ENCODE results near the gene ARHGAP21. TPM values are rescaled to one million over a fixed set of nuclear protein-coding genes. Genes with fewer than 3 reads are reported as not detected.

Gene ARHGAP21
- polyA plus RNA-seq, 1 donor (not counting 4 experiments of a cell fraction or from before 2014, with no cell fraction given) = 78.5 TPM

DNA sequence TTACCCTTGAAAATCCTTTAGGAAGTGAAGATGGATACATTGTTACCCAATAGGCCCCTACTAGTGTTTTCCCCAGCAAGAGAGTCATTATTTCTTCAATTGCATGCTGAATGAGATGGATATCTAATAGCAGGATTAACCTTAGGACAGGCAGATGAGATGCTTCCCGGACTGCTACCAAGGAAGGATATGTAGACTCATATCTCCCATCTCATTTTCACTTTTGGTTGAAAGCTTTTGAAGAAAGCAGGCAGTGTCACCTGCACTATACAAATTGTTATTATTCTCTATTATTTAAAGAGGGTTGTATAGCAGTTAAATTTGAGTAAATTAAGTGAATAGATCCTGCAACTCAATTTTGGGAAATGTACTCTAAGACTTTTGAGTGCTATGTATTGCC, 17.0 kb upstream of the ARHGAP21 start:
- DNase-seq (ENCODE audit: low read depth, low spot score) (no peak), FAIRE-seq (no peak)
- H3K27ac ChIP-seq (ENCODE audit: control insufficient read depth, insufficient read depth, low read length) = no peak overlapping the region
- no peaks in the 10 kb centered on the region for H3K4me1 ChIP-seq (ENCODE audit: control insufficient read depth, extremely low read depth, insufficient read depth, low read length)
- H4K20me1 ChIP-seq (ENCODE audit: control insufficient read depth, extremely low read depth, insufficient read depth, low read length) = no peaks in the 10 kb centered on the region
- no peak overlapping the region for H3K9ac ChIP-seq (ENCODE audit: control insufficient read depth, extremely low read depth, insufficient read depth, low read length)
- H3K4me3 ChIP-seq (ENCODE audit: control insufficient read depth in 2 of 3, extremely low read depth in 1 of 3, insufficient read depth in 2 of 3, low read depth in 1 of 3, low read length in 3 of 3) = no peak overlapping the region
- H3K4me2 ChIP-seq (ENCODE audit: control insufficient read depth, extremely low read depth, insufficient read depth, low read depth, low read length) = no peak overlapping the region
- no peaks in the 10 kb centered on the region for H3K79me2 ChIP-seq (ENCODE audit: control insufficient read depth, insufficient read depth, low read length)
- H3K9me3 ChIP-seq (ENCODE audit: control insufficient read depth, low read depth, low read length) = no peaks in the 10 kb centered on the region
- no peaks in the 10 kb centered on the region for H3K9me1 ChIP-seq (ENCODE audit: control insufficient read depth, extremely low read depth, insufficient read depth, low read length)
- no peak overlapping the region for H2AFZ ChIP-seq (ENCODE audit: control insufficient read depth, low read length)
- no peaks in the 10 kb centered on the region for H3K27me3 ChIP-seq (ENCODE audit: control insufficient read depth, extremely low read depth, insufficient read depth, low read length)
- dilution Hi-C loops (cut with MboI; ENCODE audit: extremely low pct_ligation_motif_present, low sequenced_read_pairs) = no loop called here
- TF ChIP-seq, protein P1, sequence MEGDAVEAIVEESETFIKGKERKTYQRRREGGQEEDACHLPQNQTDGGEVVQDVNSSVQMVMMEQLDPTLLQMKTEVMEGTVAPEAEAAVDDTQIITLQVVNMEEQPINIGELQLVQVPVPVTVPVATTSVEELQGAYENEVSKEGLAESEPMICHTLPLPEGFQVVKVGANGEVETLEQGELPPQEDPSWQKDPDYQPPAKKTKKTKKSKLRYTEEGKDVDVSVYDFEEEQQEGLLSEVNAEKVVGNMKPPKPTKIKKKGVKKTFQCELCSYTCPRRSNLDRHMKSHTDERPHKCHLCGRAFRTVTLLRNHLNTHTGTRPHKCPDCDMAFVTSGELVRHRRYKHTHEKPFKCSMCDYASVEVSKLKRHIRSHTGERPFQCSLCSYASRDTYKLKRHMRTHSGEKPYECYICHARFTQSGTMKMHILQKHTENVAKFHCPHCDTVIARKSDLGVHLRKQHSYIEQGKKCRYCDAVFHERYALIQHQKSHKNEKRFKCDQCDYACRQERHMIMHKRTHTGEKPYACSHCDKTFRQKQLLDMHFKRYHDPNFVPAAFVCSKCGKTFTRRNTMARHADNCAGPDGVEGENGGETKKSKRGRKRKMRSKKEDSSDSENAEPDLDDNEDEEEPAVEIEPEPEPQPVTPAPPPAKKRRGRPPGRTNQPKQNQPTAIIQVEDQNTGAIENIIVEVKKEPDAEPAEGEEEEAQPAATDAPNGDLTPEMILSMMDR (optimal IDR thresholded peaks at IDR 0.05 in 1 of 3, IDR thresholded peaks at IDR 0.05 in 1 of 3, conservative IDR thresholded peaks at IDR 0.05 in 1 of 3; ENCODE audit: extremely low read depth in 1 of 3, insufficient read depth in 2 of 3, low read length in 3 of 3) = no peak
- TF ChIP-seq EZH2 (IDR thresholded peaks at IDR 0.05; ENCODE audit: low read length) = no peak
- no peaks in the 10 kb centered on the region for H3K36me3 ChIP-seq (ENCODE audit: control insufficient read depth in 2 of 2, extremely low read depth in 1 of 2, insufficient read depth in 2 of 2, low read length in 2 of 2)

DNA sequence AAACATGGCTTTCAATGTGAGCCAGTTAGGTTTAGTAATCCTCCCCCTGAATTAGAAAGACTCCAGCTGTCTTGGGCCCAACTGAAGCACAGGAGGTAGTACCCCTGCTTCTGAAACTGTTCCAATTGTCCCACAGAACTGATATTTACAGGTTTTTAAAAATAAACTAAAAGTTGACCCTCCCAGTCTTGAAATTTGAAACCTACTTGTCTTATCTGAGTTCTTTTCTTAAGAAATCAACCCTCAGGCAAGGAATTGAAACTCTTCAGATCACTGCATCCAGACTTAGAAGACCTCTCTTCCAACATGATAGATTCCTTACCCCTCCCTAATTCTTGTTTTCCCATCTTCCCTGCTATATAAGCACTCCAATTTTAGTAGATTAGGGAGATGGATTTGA, 13.3 kb upstream of the ARHGAP21 start:
- dilution Hi-C loops (cut with MboI; ENCODE audit: extremely low pct_ligation_motif_present, low sequenced_read_pairs) = no loop called here
- Histone ChIP-seq H2AFZ (ENCODE audit: control insufficient read depth, low read length) (no peak overlapping the region), H3K9me1 (ENCODE audit: control insufficient read depth, extremely low read depth, insufficient read depth, low read length) (no peaks in the 10 kb centered on the region), H3K4me2 (ENCODE audit: control insufficient read depth, extremely low read depth, insufficient read depth, low read depth, low read length) (no peak overlapping the region), H3K4me3 (ENCODE audit: control insufficient read depth in 2 of 3, extremely low read depth in 1 of 3, insufficient read depth in 2 of 3, low read depth in 1 of 3, low read length in 3 of 3) (no peak overlapping the region), H3K27ac (ENCODE audit: control insufficient read depth, insufficient read depth, low read length) (no peak overlapping the region), H4K20me1 (ENCODE audit: control insufficient read depth, extremely low read depth, insufficient read depth, low read length) (no peaks in the 10 kb centered on the region), H3K36me3 (ENCODE audit: control insufficient read depth in 2 of 2, extremely low read depth in 1 of 2, insufficient read depth in 2 of 2, low read length in 2 of 2) (no peaks in the 10 kb centered on the region), H3K27me3 (ENCODE audit: control insufficient read depth, extremely low read depth, insufficient read depth, low read length) (no peaks in the 10 kb centered on the region), H3K79me2 (ENCODE audit: control insufficient read depth, insufficient read depth, low read length) (no peaks in the 10 kb centered on the region), H3K9me3 (ENCODE audit: control insufficient read depth, low read depth, low read length) (no peaks in the 10 kb centered on the region), H3K4me1 (ENCODE audit: control insufficient read depth, extremely low read depth, insufficient read depth, low read length) (peaks cover 6% of the 10 kb centered on the region), H3K9ac (ENCODE audit: control insufficient read depth, extremely low read depth, insufficient read depth, low read length) (no peak overlapping the region)
- no peak for TF ChIP-seq EZH2 (IDR thresholded peaks at IDR 0.05; ENCODE audit: low read length)
- TF ChIP-seq, protein P1 (optimal IDR thresholded peaks at IDR 0.05 in 1 of 3, IDR thresholded peaks at IDR 0.05 in 1 of 3, conservative IDR thresholded peaks at IDR 0.05 in 1 of 3; ENCODE audit: extremely low read depth in 1 of 3, insufficient read depth in 2 of 3, low read length in 3 of 3) = no peak
- FAIRE-seq (no peak), DNase-seq (ENCODE audit: low read depth, low spot score) (no peak)
